Stimulated activated CD4-positive, alpha-beta T cell treated with anti-CD3 and anti-CD28 coated beads, Interleukin-4, amount 100 ng/mL, for 24 hours (primary cell): ENCODE data around the gene RNASET2.

Experiments
- DNase-seq: peaks from one replicate; pipeline ENCODE4 v3.0.0-alpha.2; 2020

The RNASET2 gene

GRCh38 chr6:166956444-166957086 lies at the start of gene RNASET2:
TSS of gene RNASET2 (minus strand) at chr6:166956550. CDS start at chr6:166956182, 368 bp downstream.
- DNase-seq, result peak; percentile 99

- no peak for DNase-seq
Measured at GRCh38 chr6:167005350-167006159, 49.2 kb upstream of the RNASET2 start.

GRCh38 chr6:167000759-167001158 lies 44.4 kb upstream of the RNASET2 start:
- DNase-seq, result no peak

- no peak for DNase-seq
Measured at GRCh38 chr6:166999884-167000253, 43.5 kb upstream of the RNASET2 start.

GRCh38 chr6:166999145-166999883 lies 43.0 kb upstream of the RNASET2 start, which contains the start of gene CEP43:
TSS of gene CEP43 (plus strand) at chr6:166999397. CDS start at chr6:166999413, 16 bp downstream.
- DNase-seq, result peak; percentile 88

- peak; percentile 5 for DNase-seq
Measured at GRCh38 chr6:166998256-166999144, 42.1 kb upstream of the RNASET2 start.

- DNase-seq, result peak; percentile 58
Measured at GRCh38 chr6:166997768-166998255, 41.5 kb upstream of the RNASET2 start.

- DNase-seq, result no peak
Measured at GRCh38 chr6:166997348-166997747, 41.0 kb upstream of the RNASET2 start.

GRCh38 chr6:166996406-166996805 lies 40.1 kb upstream of the RNASET2 start:
- DNase-seq, result no peak

- peak; percentile 45 for DNase-seq
Measured at GRCh38 chr6:166989427-166990032, 33.2 kb upstream of the RNASET2 start.

GRCh38 chr6:166988674-166989201 lies 32.4 kb upstream of the RNASET2 start:
- DNase-seq, result no peak

- DNase-seq, result no peak
Measured at GRCh38 chr6:166987930-166988329, 31.6 kb upstream of the RNASET2 start.

- DNase-seq, result no peak
Measured at GRCh38 chr6:166987448-166987847, 31.1 kb upstream of the RNASET2 start.

- DNase-seq, result no peak
Measured at GRCh38 chr6:166980738-166981137, 24.4 kb upstream of the RNASET2 start.

- DNase-seq, result no peak
Measured at GRCh38 chr6:166977621-166978525, 21.5 kb upstream of the RNASET2 start.

- no peak for DNase-seq
Measured at GRCh38 chr6:166976636-166977035, 20.3 kb upstream of the RNASET2 start.

GRCh38 chr6:166972101-166972500 lies 15.8 kb upstream of the RNASET2 start:
- DNase-seq, result no peak

GRCh38 chr6:166971271-166971670 lies 14.9 kb upstream of the RNASET2 start:
- no peak for DNase-seq

- no peak for DNase-seq
Measured at GRCh38 chr6:166970776-166971175, 14.4 kb upstream of the RNASET2 start.

GRCh38 chr6:166970091-166970490 lies 13.7 kb upstream of the RNASET2 start:
- no peak for DNase-seq
